Panc1 (cell line): ENCODE results near the gene VPS36. TPM values are rescaled to one million over a fixed set of nuclear protein-coding genes. Genes with fewer than 3 reads are reported as not detected.
A peak's percentile ranks its signal among the peaks of the same experiment; 100 is the strongest.

Experiments used
- ATAC-seq: fragments of 200-7000 bp; cut with Tn5 transposase; 2 replicates; pipeline ENCODE4 v1.9.1; 2020; ENCODE audit warnings: mild to moderate bottlenecking, moderate library complexity
- BruUV-seq: library from RNA; stranded (reverse); fragments of 400-500 nt; replicated peaks from 2 replicates; lab custom pipeline; 2021; lab: Mats Ljungman, UMichigan
- CTCF ChIA-PET: fragments of 300-600 bp; sonication (Branson Sonifier 250); formaldehyde crosslinking; loops from one replicate; lab custom pipeline; 2022; ENCODE audit warnings: antibody characterized with exemption; lab: Charles Lee
- POLR2A ChIA-PET: fragments of 300-600 bp; sonication (Branson Sonifier 250); formaldehyde crosslinking; loops from one replicate; lab custom pipeline; 2022; ENCODE audit warnings: antibody characterized with exemption; lab: Charles Lee
- DNase-seq: peaks from one replicate; pipeline ENCODE4 v3.0.0-alpha.2; 2010; ENCODE audit warnings: low read depth, low spot score
- H3K27ac ChIP-seq: 2 replicates; pipeline ENCODE4 v1.5.1; 2011; ENCODE audit warnings: mild to moderate bottlenecking, low read length, inconsistent platforms
- H3K27me3 ChIP-seq: fragments of 200-500 bp; sonication (Bioruptor generic); 2 replicates; pipeline ENCODE4 v1.6.0; 2014; ENCODE audit warnings: low read length, inconsistent platforms; ENCODE audit not compliant: control insufficient read depth, insufficient read depth
- H3K36me3 ChIP-seq: fragments of 200-500 bp; sonication (Bioruptor generic); 2 replicates; pipeline ENCODE4 v1.5.1; 2014; ENCODE audit warnings: inconsistent platforms, mild to moderate bottlenecking, low read length, moderate library complexity; ENCODE audit not compliant: control insufficient read depth, insufficient read depth
- H3K4me1 ChIP-seq: 2 replicates; pipeline ENCODE4 v1.5.1; 2011; ENCODE audit warnings: inconsistent platforms, mild to moderate bottlenecking, low read length, moderate library complexity; ENCODE audit not compliant: control insufficient read depth, insufficient read depth
- H3K4me3 ChIP-seq, 2 experiments: 2 replicates each; pipeline ENCODE4 v1.5.1; 2011 to 2012; ENCODE audit warnings: low read depth in 2 of 2, low read length in 2 of 2, mild to moderate bottlenecking in 2 of 2, inconsistent platforms in 1 of 2, moderate library complexity in 1 of 2
- H3K9me3 ChIP-seq: fragments of 200-500 bp; sonication (Bioruptor generic); 2 replicates; pipeline ENCODE4 v1.5.1; 2014; ENCODE audit warnings: low read depth, mild to moderate bottlenecking, inconsistent platforms, low read length, moderate library complexity; ENCODE audit not compliant: control insufficient read depth, insufficient read depth
- CTCF ChIP-seq: fragments of 450-650 bp; IDR thresholded peaks from 2 replicates; pipeline ENCODE4 v1.5.1; 2017; ENCODE audit warnings: mild to moderate bottlenecking
- POLR2AphosphoS5 ChIP-seq: IDR thresholded peaks from 2 replicates; pipeline ENCODE4 v1.6.1; 2012; ENCODE audit warnings: mild to moderate bottlenecking, low read depth, low read length, moderate library complexity
- REST ChIP-seq, 2 experiments: IDR thresholded peaks; 2 replicates each; pipeline ENCODE4 v1.6.1; 2011 to 2012; ENCODE audit warnings: low read depth in 2 of 2, control low read depth in 1 of 2, low read length in 1 of 2, mild to moderate bottlenecking in 1 of 2, moderate library complexity in 1 of 2; ENCODE audit not compliant: insufficient read depth in 1 of 2
- SIN3A ChIP-seq: IDR thresholded peaks from 2 replicates; pipeline ENCODE4 v1.6.1; 2012; ENCODE audit warnings: low read depth, mild to moderate bottlenecking, low read length, moderate library complexity, borderline replicate concordance; ENCODE audit not compliant: insufficient read depth
- TCF7L2 ChIP-seq: IDR thresholded peaks from 2 replicates; pipeline ENCODE4 v1.6.1; 2011; ENCODE audit warnings: mild to moderate bottlenecking, low read depth, low read length, inconsistent platforms
- in situ Hi-C: cut with HindIII; loops from 2 replicates; pipeline ENCODE4 v1.10.0; 2016; ENCODE audit warnings: low sequenced_read_pairs, low pct_unique_long_range_greater_than_20kb
- intact Hi-C: fragments of 100-400 bp; cut with micrococcal nuclease; formaldehyde crosslinking; loops from one replicate; pipeline ENCODE4 v1.10.0; 2022; ENCODE audit not compliant: unreplicated experiment
- total RNA-seq: library from RNA; stranded (reverse); gene quantifications from one replicate; pipeline ENCODE4 v1.2.1, GENCODE V29; 2021; ENCODE audit not compliant: unreplicated experiment

The VPS36 gene
- total RNA-seq, 1 experiment from 2014 or later: 32.1 TPM

- Histone ChIP-seq H3K27me3 (no peaks in the 10 kb centered on the region), H3K27ac (peak overlapping the region; percentile 93), H3K4me3 (peak overlapping the region; percentile 82 to 90), H3K36me3 (peaks cover 15% of the 10 kb centered on the region), H3K4me1 (peaks cover 21% of the 10 kb centered on the region; the same call in 1 of the 2 replicates), H3K9me3 (no peaks in the 10 kb centered on the region)
- TF ChIP-seq TCF7L2: no peak
- no peak for TF ChIP-seq SIN3A
- TF ChIP-seq POLR2AphosphoS5: no peak
- no peak for TF ChIP-seq REST (IDR thresholded peaks at IDR 0.05; ENCODE audit: insufficient read depth in 1 of 2, low read depth in 2 of 2, low read length in 1 of 2)
- no peak for TF ChIP-seq CTCF
- ATAC-seq: no peak
- no TSS peak for BruUV-seq
- intact Hi-C loops: no loop called here
- POLR2A ChIA-PET: no interaction called here
- in situ Hi-C loops: no loop called here
- DNase-seq: no peak
- CTCF ChIA-PET: no interaction called here
Observed at GRCh38 chr13:52454459-52454819, 4.0 kb upstream of the VPS36 start.

DNA sequence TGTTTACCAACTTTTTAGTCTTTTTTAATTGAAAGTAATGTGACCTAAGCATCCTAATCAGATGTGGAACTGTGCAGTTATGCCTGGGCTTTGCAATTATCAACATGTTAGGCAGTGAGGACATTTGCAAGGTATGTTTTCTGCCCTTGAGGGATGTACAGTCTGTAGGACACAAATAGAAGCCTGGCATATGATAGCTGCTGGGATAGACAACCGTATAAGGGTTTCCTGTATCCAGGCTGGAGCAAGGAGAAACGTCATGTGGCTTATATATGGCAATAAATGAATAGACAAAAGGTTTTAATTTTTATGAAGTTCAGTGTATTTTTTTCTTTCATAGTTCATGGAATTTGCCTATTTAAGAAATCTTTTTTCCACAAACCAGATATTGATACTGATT lies 2.0 kb upstream of the VPS36 start:
- intact Hi-C loops (no loop called here), in situ Hi-C loops (no loop called here)
- ChIA-PET POLR2A (no interaction called here), CTCF (no interaction called here)
- DNase-seq (no peak), ATAC-seq (no peak)
- TF ChIP-seq SIN3A (no peak), TCF7L2 (no peak), REST (IDR thresholded peaks at IDR 0.05; ENCODE audit: insufficient read depth in 1 of 2, low read depth in 2 of 2, low read length in 1 of 2) (no peak), POLR2AphosphoS5 (no peak)
- H3K9me3 ChIP-seq: no peaks in the 10 kb centered on the region
- H3K27me3 ChIP-seq: no peaks in the 10 kb centered on the region
- no peak overlapping the region for H3K27ac ChIP-seq
- no peak overlapping the region for H3K4me3 ChIP-seq
- H3K36me3 ChIP-seq: peaks cover 10% of the 10 kb centered on the region
- BruUV-seq: no TSS peak
- H3K4me1 ChIP-seq: peaks cover 31% of the 10 kb centered on the region
